GM19328 (cell line): ENCODE data around the gene ITPKB.
"Not testable (repeated sequence)": the region's sequence is repeated elsewhere in the genome, so short reads cannot be mapped to it uniquely, and the experiment has no call there.

Experiments used
- ATAC-seq: cut with Tn5 transposase; IDR thresholded peaks from one replicate; pipeline ENCODE4 v1.9.1; 2021; ENCODE audit warnings: mild to moderate bottlenecking, moderate library complexity; ENCODE audit not compliant: unreplicated experiment

ITPKB gene

GRCh38 chr1:226606311-226607267, 132.5 kb downstream of the ITPKB start:
- no peak for ATAC-seq

GRCh38 chr1:226605318-226605950, 133.6 kb downstream of the ITPKB start:
- ATAC-seq = no peak

GRCh38 chr1:226604560-226605317, 134.3 kb downstream of the ITPKB start:
- ATAC-seq = no peak

GRCh38 chr1:226603858-226604559, 135.1 kb downstream of the ITPKB start:
- ATAC-seq = no peak

GRCh38 chr1:226603022-226603857, 135.8 kb downstream of the ITPKB start:
- no peak for ATAC-seq

DNA sequence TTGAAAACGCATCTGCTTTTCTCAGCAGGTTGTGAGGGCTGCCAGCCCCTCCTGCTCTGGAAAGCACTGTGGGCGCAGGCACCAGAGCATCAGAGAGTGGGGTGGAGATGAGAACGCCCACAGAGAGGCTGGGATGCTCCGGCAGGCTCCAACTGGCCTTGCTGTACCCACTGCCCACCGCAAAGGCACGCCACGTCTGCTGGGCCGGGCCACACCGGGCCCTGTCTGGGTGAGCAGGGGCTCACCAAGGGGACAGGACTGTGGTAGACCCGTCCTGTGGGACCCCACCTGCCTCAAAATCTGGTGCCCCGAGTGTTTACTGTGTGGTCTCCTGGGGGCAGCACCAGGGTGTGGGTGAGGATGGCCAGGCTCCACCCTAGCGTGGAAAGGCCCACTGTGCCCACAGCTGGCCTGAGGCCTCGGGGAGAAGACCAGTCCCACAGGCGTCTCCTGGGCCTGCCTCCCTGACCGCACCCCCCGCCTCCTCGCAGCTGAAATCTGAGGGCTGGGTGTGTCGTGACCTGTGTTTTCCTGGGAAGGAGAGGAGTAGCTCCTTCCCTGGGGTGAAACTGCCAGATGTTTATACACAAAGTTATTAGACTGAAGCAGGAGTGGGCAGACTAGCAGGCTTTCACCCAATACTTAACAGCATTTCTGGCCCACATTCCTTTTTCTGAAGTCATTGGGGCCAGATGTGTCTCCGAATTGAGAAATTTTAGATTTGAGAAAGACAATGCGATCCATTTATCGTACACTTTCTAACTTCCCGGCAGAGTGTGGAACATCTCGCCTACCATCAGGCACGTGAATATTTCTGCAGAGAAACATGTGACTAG, 136.7 kb downstream of the ITPKB start:
- no peak for ATAC-seq

DNA sequence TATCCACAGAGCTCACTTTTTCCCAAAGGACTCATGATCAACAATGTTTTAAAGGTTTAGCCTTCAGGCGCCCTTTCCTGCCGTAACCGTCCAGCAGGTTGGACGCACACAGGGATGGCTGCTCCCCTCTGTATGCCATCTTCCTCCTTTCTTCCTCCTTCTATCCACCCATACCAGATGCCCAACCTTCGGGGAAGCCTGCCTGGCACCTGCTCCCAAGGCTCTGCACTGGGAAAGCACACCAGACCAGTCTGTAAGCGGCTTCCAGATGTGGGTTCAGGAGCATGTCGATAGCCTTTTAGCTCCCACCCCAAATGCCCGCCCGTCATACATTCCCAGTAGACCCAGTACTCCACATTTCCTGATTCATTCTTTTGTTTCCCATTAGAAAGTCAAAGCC, 137.6 kb downstream of the ITPKB start:
- no peak for ATAC-seq

GRCh38 chr1:226600254-226600653, 138.8 kb downstream of the ITPKB start:
- no peak for ATAC-seq

GRCh38 chr1:226599636-226600238, 139.3 kb downstream of the ITPKB start:
- no peak for ATAC-seq

- not testable (repeated sequence) for ATAC-seq
These were observed 140.1 kb downstream of the ITPKB start for GRCh38 chr1:226598955-226599354.

- ATAC-seq = no peak
These were observed 140.6 kb downstream of the ITPKB start for GRCh38 chr1:226598455-226598849.

DNA sequence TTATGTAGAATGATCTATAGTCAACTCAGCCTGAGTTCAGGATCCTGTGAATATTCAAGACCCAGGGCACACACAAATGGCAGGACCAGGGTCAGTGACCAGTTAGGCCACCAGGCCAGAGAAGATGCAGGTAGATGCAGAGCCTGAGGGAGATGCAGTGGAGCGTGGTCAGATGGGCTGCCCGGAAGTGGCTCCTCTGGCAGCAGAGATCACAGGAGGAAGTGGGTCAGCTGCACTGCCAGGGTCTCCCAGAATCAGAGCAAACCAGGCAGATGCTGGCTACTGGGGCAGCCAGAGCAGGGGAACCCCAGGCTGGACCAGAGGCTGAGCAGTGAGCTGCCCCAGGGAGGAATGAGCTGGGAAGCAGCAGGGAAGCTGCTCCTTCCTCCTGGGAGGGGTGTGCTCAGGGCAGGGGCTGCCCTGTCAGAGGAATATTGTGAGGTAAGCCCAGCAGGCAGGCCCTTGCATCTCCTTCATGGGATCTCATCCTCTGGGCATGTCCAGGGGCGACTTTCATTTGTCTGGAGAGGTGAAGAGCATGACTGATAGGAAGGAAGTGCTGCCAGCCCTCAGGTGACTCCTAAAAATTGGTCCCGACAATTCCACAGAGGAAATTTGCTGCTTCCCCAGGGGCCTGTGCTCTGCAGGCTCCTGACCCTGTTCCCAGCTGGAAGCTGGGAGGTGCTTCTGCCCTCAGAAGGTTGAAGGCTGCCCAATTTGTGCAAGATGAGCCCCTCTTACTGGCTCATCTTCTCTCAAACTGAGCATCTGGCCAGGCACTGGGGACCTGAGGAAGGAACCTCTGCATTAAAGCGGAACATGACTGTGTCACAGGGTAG, 141.2 kb downstream of the ITPKB start:
- no peak for ATAC-seq

GRCh38 chr1:226596531-226597165, 142.4 kb downstream of the ITPKB start:
- ATAC-seq = no peak

- no peak for ATAC-seq
These were observed 145.5 kb downstream of the ITPKB start for GRCh38 chr1:226593541-226593940.

DNA sequence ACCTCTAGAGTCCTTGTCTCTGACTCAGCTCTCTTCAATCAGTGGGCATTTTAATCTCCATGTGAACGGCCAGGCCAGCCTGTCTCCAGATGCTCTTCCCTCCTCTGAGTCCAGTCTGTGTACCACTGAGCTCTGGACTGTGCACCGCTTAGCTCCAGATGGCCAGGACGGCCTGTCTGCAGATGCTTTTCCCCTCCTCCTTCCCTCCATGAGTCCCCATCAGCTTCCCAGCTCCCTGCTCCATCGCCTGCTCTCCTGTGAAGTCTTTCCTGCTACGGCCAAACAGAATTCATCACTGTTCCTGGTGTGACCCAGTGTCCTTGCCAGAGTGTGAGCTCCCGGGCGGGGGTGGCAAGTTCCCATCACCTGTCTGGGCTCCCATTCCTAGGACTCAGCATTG, 148.5 kb downstream of the ITPKB start:
- no peak for ATAC-seq

DNA sequence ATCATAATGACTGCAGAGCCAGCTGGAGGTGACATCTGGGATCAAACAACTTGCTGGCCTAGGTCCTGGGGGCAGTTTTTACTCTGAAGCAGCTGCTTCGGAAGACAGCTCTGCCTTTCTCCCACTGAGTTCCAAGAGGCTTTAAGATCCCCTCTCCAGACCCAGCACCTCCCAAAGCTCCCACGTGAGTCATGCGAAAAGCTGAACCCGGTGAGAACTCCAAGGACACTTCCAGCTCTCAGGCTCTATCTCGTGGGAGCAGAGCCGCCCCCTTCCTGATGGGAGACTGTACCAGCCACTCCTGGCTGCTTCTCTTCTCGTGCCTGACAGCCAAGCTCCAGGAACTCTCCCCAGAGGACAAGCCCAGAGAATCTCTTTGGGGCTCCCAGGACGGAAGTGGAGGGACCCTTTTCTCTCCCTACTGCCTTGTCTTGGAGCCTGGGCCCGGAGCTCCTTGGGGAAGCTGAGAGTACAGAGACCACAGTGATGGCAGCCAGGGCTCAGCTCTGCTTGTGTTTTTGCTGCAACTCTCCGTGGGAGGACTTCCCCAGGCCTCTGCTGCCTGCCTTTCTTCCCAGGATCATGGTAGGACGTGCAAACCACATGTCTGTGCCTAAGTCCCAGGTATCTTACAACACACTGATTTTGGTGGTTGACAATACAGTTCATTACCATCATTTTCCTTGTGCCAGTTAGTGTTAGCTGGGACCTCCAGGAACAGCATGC, 149.9 kb downstream of the ITPKB start:
- ATAC-seq = no peak

- no peak for ATAC-seq
These were observed 150.6 kb downstream of the ITPKB start for GRCh38 chr1:226588484-226588883.
